ENCODE measurements around the gene RBM4. TPM values are rescaled to one million over a fixed set of nuclear protein-coding genes. Genes with fewer than 3 reads are reported as not detected.

RBM4 gene
- total and polyA plus RNA-seq, 2 donors (not counting 1 experiment from before 2014, with no cell fraction given), result 125 to 199 TPM

- no peak overlapping the region for H3K4me3 ChIP-seq (ENCODE audit: control extremely low read depth in 1 of 5, extremely low read depth in 1 of 5, insufficient read depth in 1 of 5, low read depth in 2 of 5, low read length in 4 of 5)
- no peak overlapping the region for H3K9ac ChIP-seq (ENCODE audit: low read length)
- DNase-seq, result no peak
- no peak overlapping the region for H3K4me2 ChIP-seq (replicated peaks; ENCODE audit: low read depth, low read length, poor library complexity, severe bottlenecking)
- H3K9me3 ChIP-seq (ENCODE audit: control extremely low read depth in 1 of 3, control insufficient read depth in 2 of 3, insufficient read depth in 1 of 3, low read length in 2 of 3), result no peaks in the 10 kb centered on the region
- ChIA-PET CTCF (interaction anchor here (10.4 kb wide), 1 partner anchor 143 kb away, joined by 182 read pairs; no protein-coding TSS in a partner anchor), POLR2A (no interaction called here)
- H4K20me1 ChIP-seq (ENCODE audit: control insufficient read depth, insufficient read depth, low read length, poor library complexity, severe bottlenecking), result no peaks in the 10 kb centered on the region
- H2AFZ ChIP-seq (ENCODE audit: insufficient read depth, low read depth, low read length, poor library complexity, severe bottlenecking), result no peak overlapping the region
- H3K27ac ChIP-seq (ENCODE audit: low read length in 2 of 2), result no peak overlapping the region
- Mint-ChIP-seq H3K4me1 (peaks cover 4% of the 10 kb centered on the region), H3K27ac (no peak overlapping the region), H3K27me3 (no peaks in the 10 kb centered on the region), H3K4me3 (no peak overlapping the region), H3K9me3 (ENCODE audit: insufficient read depth) (no peaks in the 10 kb centered on the region)
- H3K4me1 ChIP-seq (ENCODE audit: control insufficient read depth in 2 of 2, insufficient read depth in 2 of 2, low read length in 2 of 2), result peaks cover 2 to 3% of the 10 kb centered on the region in 2 donors
- H3K79me2 ChIP-seq (ENCODE audit: control insufficient read depth, insufficient read depth, low read length), result no peaks in the 10 kb centered on the region
- WGBS (ENCODE audit: insufficient coverage), result 94% methylated on average over 32 of the region's 32 CpGs
- intact Hi-C loops (cut with micrococcal nuclease), result no loop called here
- no peaks in the 10 kb centered on the region for H3K27me3 ChIP-seq (replicated peaks in 1 of 4; ENCODE audit: control extremely low read depth in 1 of 4, control insufficient read depth in 3 of 4, insufficient read depth in 4 of 4, low read length in 3 of 4)
- TF ChIP-seq EZH2 (IDR thresholded peaks at IDR 0.05; ENCODE audit: borderline replicate concordance, insufficient read depth, low read depth, low read length, poor library complexity, severe bottlenecking), result no peak
- no peak for TF ChIP-seq CTCF (IDR thresholded peaks at IDR 0.05)
- no peaks in the 10 kb centered on the region for H3K36me3 ChIP-seq (replicated peaks in 1 of 2; ENCODE audit: control extremely low read depth in 1 of 2, control insufficient read depth in 1 of 2, extremely low read depth in 1 of 2, insufficient read depth in 2 of 2, low read length in 1 of 2)
- ATAC-seq (ENCODE audit: low read depth), result no peak
Observed at GRCh38 chr11:66689661-66690590, 51.4 kb downstream of the RBM4 start.
